ENCODE results near the gene NTHL1.

NTHL1 gene

GRCh38 chr16:2042171-2042985 lies 5.3 kb downstream of the NTHL1 start:
- TF ChIP-seq CTCF (IDR thresholded peaks at IDR 0.05; ENCODE audit: low read length, missing control alignments), result no peak
- DNase-seq (ENCODE audit: low read depth), result no peak
- H3K4me3 ChIP-seq (replicated peaks; ENCODE audit: low read depth, low read length), result no peak overlapping the region

- H3K4me3 ChIP-seq (replicated peaks; ENCODE audit: low read depth, low read length), result no peak overlapping the region
- no peak for DNase-seq (ENCODE audit: low read depth)
- no peak for TF ChIP-seq CTCF (IDR thresholded peaks at IDR 0.05; ENCODE audit: low read length, missing control alignments)
These were observed 6.7 kb downstream of the NTHL1 start for GRCh38 chr16:2040787-2041522.

GRCh38 chr16:2040041-2040786 lies 7.4 kb downstream of the NTHL1 start:
- no peak for TF ChIP-seq CTCF (IDR thresholded peaks at IDR 0.05; ENCODE audit: low read length, missing control alignments)
- no peak overlapping the region for H3K4me3 ChIP-seq (replicated peaks; ENCODE audit: low read depth, low read length)
- DNase-seq (ENCODE audit: low read depth), result no peak

- no peak overlapping the region for H3K4me3 ChIP-seq (replicated peaks; ENCODE audit: low read depth, low read length)
- DNase-seq (ENCODE audit: low read depth), result peak; percentile 73
- TF ChIP-seq CTCF (IDR thresholded peaks at IDR 0.05; ENCODE audit: low read length, missing control alignments), result no peak
These were observed 8.2 kb downstream of the NTHL1 start for GRCh38 chr16:2039274-2040031.

- no peak for TF ChIP-seq CTCF (IDR thresholded peaks at IDR 0.05; ENCODE audit: low read length, missing control alignments)
- DNase-seq (ENCODE audit: low read depth), result no peak
- no peak overlapping the region for H3K4me3 ChIP-seq (replicated peaks; ENCODE audit: low read depth, low read length)
These were observed 9.0 kb downstream of the NTHL1 start for GRCh38 chr16:2038382-2039231.

All from fibroblast of pulmonary artery (primary cell).